ENCODE measurements around the gene TSPOAP1. TPM values are rescaled to one million over a fixed set of nuclear protein-coding genes. Genes with fewer than 3 reads are reported as not detected.

Gene TSPOAP1
- polyA plus RNA-seq, 1 of the 3 experiments (the other 2 are of a cell fraction) = 0.79 TPM

DNA sequence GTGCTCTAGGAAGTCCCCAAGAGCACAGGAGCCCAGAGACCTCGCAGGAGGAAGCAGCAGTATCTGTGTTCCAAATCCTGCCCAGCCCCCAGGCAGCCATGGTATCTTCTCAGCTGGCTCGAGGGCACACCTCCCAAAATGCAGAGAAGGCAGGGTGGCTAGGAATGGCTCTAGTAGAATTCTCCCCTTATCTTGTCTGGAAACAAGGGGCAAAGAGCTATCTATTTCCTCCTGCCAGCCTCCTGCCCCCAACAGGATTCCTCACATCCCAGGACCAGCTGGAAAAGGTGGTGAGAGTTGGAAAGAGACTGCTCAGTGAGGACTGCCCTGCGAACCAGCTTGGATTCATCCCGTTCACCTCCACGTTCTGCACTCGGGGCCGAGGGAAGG is 8.6 kb upstream of the TSPOAP1 start (continued):
- TF ChIP-seq PBX3 (IDR thresholded peaks at IDR 0.05) = no peak
- no peak for TF ChIP-seq TAF1 (IDR thresholded peaks at IDR 0.05; ENCODE audit: borderline replicate concordance, low read depth, low read length)
- TF ChIP-seq RCOR1 (IDR thresholded peaks at IDR 0.05; ENCODE audit: low read length) = no peak

DNA sequence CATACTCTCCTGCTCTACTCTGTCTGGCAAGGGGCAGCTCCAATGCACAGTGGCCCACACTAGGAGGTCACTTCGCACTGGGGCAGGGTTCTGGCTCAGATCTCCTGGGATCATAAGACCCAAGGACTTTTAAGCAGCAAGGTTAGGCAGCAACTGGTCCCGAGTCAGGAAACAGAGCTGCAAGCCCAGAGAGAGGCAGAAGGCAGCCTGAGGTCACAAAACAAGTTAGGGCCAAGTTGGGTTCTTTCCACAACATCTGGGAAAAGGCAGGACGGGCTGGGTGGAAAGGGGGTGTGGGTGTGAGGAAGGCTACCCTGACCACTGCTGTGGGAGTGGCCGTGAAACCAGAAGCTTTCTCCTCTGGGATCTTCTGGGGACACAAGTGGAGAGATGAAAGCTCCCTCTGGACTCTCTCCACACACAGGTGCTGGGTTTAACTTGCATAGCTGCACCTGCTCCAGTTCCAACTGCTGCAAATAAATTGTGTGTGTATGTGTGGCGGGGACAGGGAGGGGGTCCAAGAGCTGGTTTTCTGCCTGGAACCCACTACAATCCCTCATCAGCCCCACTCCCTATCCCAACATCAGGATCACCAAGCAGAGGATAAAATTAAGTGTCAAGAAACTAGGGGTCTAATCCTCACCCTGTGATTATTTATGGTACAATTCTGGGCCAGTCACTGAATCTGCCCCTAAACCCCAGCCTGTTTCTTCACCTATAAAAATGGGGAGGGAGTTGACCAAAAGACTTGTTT is 8.0 kb upstream of the TSPOAP1 start:
- Histone ChIP-seq H3K4me2 (no peak overlapping the region), H3K27ac (ENCODE audit: low read depth in 2 of 2, low read length in 1 of 2) (no peak overlapping the region)
- POLR2A ChIA-PET = interaction anchor here (0.9 to 4.1 kb wide), 3 partner anchors 8 to 15 kb away, joined by 4 to 21 read pairs (median 4); partner anchors contain the start of genes SUPT4H1 and TSPOAP1

More for the DNA sequence above, 8.0 kb upstream of the TSPOAP1 start:
- no peak for TF ChIP-seq TEAD4 (IDR thresholded peaks at IDR 0.05; ENCODE audit: borderline replicate concordance, insufficient read depth)
- TF ChIP-seq TCF12 (IDR thresholded peaks at IDR 0.05) = no peak
- TF ChIP-seq ELF1 (IDR thresholded peaks at IDR 0.05) = no peak
- no peak for TF ChIP-seq NRF1 (IDR thresholded peaks at IDR 0.05; ENCODE audit: low read depth, low read length)
- TF ChIP-seq, protein P1, sequence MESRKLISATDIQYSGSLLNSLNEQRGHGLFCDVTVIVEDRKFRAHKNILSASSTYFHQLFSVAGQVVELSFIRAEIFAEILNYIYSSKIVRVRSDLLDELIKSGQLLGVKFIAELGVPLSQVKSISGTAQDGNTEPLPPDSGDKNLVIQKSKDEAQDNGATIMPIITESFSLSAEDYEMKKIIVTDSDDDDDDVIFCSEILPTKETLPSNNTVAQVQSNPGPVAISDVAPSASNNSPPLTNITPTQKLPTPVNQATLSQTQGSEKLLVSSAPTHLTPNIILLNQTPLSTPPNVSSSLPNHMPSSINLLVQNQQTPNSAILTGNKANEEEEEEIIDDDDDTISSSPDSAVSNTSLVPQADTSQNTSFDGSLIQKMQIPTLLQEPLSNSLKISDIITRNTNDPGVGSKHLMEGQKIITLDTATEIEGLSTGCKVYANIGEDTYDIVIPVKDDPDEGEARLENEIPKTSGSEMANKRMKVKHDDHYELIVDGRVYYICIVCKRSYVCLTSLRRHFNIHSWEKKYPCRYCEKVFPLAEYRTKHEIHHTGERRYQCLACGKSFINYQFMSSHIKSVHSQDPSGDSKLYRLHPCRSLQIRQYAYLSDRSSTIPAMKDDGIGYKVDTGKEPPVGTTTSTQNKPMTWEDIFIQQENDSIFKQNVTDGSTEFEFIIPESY (IDR thresholded peaks at IDR 0.05; ENCODE audit: borderline replicate concordance, low read depth) = no peak
- TF ChIP-seq EZH2phosphoT487 (IDR thresholded peaks at IDR 0.05; ENCODE audit: borderline replicate concordance, low read depth) = no peak
- TF ChIP-seq FOXJ3 (CRISPR knock-in tag; IDR thresholded peaks at IDR 0.05) = no peak
- no peak for TF ChIP-seq CHD2 (IDR thresholded peaks at IDR 0.05; ENCODE audit: low read length, partially characterized antibody)
- no peak for TF ChIP-seq POLR2AphosphoS5 (IDR thresholded peaks at IDR 0.05; ENCODE audit: low read depth, low read length)
- TF ChIP-seq YY1 (IDR thresholded peaks at IDR 0.05; ENCODE audit: low read depth) = no peak
- no peak for TF ChIP-seq FOSL2 (IDR thresholded peaks at IDR 0.05; ENCODE audit: borderline replicate concordance, low read depth)
- no peak for TF ChIP-seq GABPA (IDR thresholded peaks at IDR 0.05; ENCODE audit: low read depth)
- TF ChIP-seq PBX3 (IDR thresholded peaks at IDR 0.05) = no peak
- Histone ChIP-seq H3K4me3 (ENCODE audit: low read depth in 2 of 2, low read length in 1 of 2) (no peak overlapping the region), H4K20me1 (ENCODE audit: insufficient read depth) (no peaks in the 10 kb centered on the region), H3K79me2 (ENCODE audit: insufficient read depth) (no peaks in the 10 kb centered on the region), H3K36me3 (replicated peaks in 1 of 2; ENCODE audit: control insufficient read depth in 1 of 2, insufficient read depth in 2 of 2, low read length in 1 of 2) (no peaks in the 10 kb centered on the region), H3K9me2 (no peaks in the 10 kb centered on the region), H3K27me3 (ENCODE audit: insufficient read depth) (no peaks in the 10 kb centered on the region), H3K9me3 (no peaks in the 10 kb centered on the region), H2AFZ (ENCODE audit: low read depth) (no peak overlapping the region), H3K4me1 (ENCODE audit: control insufficient read depth in 1 of 2, insufficient read depth in 2 of 2, low read depth in 1 of 2, low read length in 1 of 2) (peaks cover 0 to 34% of the 10 kb centered on the region in 2 experiments; a peak in 1 of 4 replicates), H3F3A (replicated peaks; ENCODE audit: insufficient read depth) (no peaks in the 10 kb centered on the region), H3K9ac (no peak overlapping the region)
- peak; percentile 44 for DNase-seq
- CTCF ChIA-PET = interaction anchor here (1.4 to 2.7 kb wide), 2 partner anchors 20 to 80 kb away, joined by 9 to 14 read pairs; partner anchors contain the start of gene RNF43
- WGBS (ENCODE audit: low lambda C conversion rate) = 56% methylated on average over 5 of the region's 5 CpGs

All from SK-N-SH (cell line).